Measurements from ENCODE around the gene LIPT1.
A peak's percentile ranks its signal among the peaks of the same experiment; 100 is the strongest.

The LIPT1 gene

DNA sequence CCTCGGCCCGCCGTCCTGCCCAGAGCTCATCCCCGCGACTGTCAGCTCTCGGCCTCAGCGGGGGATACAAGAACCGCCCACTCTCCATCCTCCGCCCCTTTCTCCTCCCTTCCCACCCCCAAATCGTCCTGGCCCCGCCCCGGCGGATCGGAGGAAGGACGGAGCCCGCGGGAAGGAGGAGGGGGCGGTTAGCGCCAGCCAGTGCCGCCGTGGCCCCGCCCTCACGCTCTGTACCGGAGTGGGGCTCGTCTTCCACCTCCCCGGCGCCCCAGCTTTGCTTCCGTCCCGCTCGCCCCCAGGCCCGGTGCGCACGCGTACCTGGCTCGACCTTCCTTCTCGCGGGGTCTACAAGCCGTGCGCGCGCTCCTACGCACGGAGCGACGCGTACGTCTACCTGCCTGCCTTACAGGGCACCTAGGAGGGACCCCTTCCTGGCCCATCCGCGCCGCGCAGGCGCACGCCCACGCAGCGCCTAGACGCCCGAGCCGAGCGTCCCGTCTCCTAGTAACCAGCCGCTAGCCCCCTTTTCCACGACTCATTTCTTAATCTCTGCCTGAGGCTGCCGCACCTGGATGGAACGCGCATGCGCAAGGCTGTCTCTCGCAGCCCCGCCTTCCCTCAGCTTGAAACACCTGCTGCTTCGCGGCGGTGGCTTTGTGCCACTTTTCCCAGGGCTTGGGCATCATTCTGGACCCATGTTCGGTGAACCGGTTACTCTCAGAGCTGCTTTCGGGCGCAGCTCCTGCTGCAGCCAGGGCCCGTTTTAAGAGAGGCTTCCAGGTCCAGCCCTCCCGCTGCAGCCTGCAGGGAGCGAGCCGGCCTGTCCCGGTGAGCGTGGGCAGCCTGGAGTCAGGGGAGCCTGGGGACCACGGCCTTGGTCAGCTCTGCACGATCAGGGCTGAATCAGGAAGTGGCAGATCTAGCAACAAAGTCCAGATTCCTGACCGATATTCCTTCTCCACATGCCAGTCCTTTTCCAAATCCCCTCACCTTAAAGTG is 13.4 kb upstream of the LIPT1 start, which contains the start of gene C2orf15:
C2orf15 (plus strand) TSS at position 598 of the 999 bp plus-strand sequence. CDS start 8,852 bp downstream, outside the sequence.
- H3K27ac ChIP-seq (ENCODE audit: low read length), result no peak within 1 kb of the TSS
- no peaks in the 10 kb centered on the region for H3K9me3 ChIP-seq (ENCODE audit: insufficient read depth, low read depth, low read length)

GRCh38 chr2:99150706-99151105 is 4.1 kb upstream of the LIPT1 start:
- Histone ChIP-seq H3K4me1 (ENCODE audit: insufficient read depth, low read length) (peaks cover 7% of the 10 kb centered on the region), H3K27me3 (ENCODE audit: insufficient read depth, low read length) (no peaks in the 10 kb centered on the region), H3K9ac (ENCODE audit: low read depth, low read length) (no peak overlapping the region), H3K9me3 (ENCODE audit: insufficient read depth, low read depth, low read length) (no peaks in the 10 kb centered on the region), H3K4me3 (ENCODE audit: low read length) (no peak overlapping the region), H3K36me3 (ENCODE audit: insufficient read depth, low read depth, low read length) (peaks cover 6% of the 10 kb centered on the region; the same call in 1 of the 2 replicates), H3K27ac (ENCODE audit: low read length) (no peak overlapping the region)

More for the DNA sequence above, 13.4 kb upstream of the LIPT1 start, which contains the start of gene C2orf15:
- Histone ChIP-seq H3K4me1 (ENCODE audit: insufficient read depth, low read length) (peaks cover 11% of the 10 kb centered on the region), H3K9ac (ENCODE audit: low read depth, low read length) (peak within 1 kb of the TSS; percentile 76; the same call in 1 of the 2 replicates), H3K4me3 (ENCODE audit: low read length) (peak within 1 kb of the TSS; percentile 90), H3K27me3 (ENCODE audit: insufficient read depth, low read length) (peaks cover 8% of the 10 kb centered on the region; the same call in 1 of the 2 replicates), H3K36me3 (ENCODE audit: insufficient read depth, low read depth, low read length) (no peaks in the 10 kb centered on the region)

GRCh38 chr2:99152199-99152895 is 2.4 kb upstream of the LIPT1 start:
- Histone ChIP-seq H3K9ac (ENCODE audit: low read depth, low read length) (no peak overlapping the region), H3K4me1 (ENCODE audit: insufficient read depth, low read length) (peaks cover 7% of the 10 kb centered on the region)

DNA sequence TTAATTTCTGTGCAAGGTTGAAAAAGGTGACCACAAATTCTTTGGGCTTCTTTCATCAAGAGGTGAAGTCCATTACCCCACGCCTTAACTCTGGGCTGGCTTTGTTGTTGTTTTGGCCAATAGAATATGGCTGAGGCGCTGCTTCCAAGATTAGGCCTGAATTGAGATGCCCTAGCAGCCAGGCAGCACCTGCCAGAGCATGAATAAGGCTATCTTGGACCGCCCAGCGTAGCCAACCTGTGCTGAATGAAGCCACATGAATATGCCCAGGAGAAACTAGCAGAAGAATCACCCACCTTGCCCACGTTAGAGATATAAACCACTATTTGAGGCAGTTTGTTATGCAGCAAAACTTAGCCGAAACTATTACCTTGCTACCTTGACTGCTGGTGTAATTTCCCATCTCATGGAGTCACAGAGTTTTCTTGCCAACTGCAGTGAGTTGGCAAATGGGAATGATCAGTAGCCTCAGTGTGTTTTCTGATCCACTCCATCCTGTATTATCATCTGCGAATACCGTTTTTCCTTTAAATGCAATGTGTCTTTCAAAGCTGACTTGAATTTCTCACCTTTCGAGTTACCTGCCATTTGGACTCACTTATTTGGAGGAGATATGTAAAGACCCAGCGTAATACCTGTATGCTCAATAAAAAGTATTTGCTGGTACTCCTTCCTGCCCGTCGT is 704 bp upstream of the LIPT1 start:
- peaks cover 7% of the 10 kb centered on the region for H3K4me1 ChIP-seq (ENCODE audit: insufficient read depth, low read length)

More at GRCh38 chr2:99152199-99152895, 2.4 kb upstream of the LIPT1 start:
- H3K36me3 ChIP-seq (ENCODE audit: insufficient read depth, low read depth, low read length), result peaks cover 16% of the 10 kb centered on the region
- H3K27ac ChIP-seq (ENCODE audit: low read length), result no peak overlapping the region
- no peaks in the 10 kb centered on the region for H3K27me3 ChIP-seq (ENCODE audit: insufficient read depth, low read length)
- H3K4me3 ChIP-seq (ENCODE audit: low read length), result no peak overlapping the region
- no peaks in the 10 kb centered on the region for H3K9me3 ChIP-seq (ENCODE audit: insufficient read depth, low read depth, low read length)

GRCh38 chr2:99156891-99157290 is 2.1 kb downstream of the LIPT1 start:
- no peaks in the 10 kb centered on the region for H3K27me3 ChIP-seq (ENCODE audit: insufficient read depth, low read length)
- H3K27ac ChIP-seq (ENCODE audit: low read length), result no peak overlapping the region
- H3K9me3 ChIP-seq (ENCODE audit: insufficient read depth, low read depth, low read length), result no peaks in the 10 kb centered on the region
- no peak overlapping the region for H3K4me3 ChIP-seq (ENCODE audit: low read length)
- peaks cover 32% of the 10 kb centered on the region for H3K36me3 ChIP-seq (ENCODE audit: insufficient read depth, low read depth, low read length)
- peaks cover 7% of the 10 kb centered on the region for H3K4me1 ChIP-seq (ENCODE audit: insufficient read depth, low read length)
- H3K9ac ChIP-seq (ENCODE audit: low read depth, low read length), result no peak overlapping the region

More for the DNA sequence above, 704 bp upstream of the LIPT1 start:
- Histone ChIP-seq H3K9me3 (ENCODE audit: insufficient read depth, low read depth, low read length) (no peaks in the 10 kb centered on the region), H3K9ac (ENCODE audit: low read depth, low read length) (peak overlapping the region; percentile 86), H3K36me3 (ENCODE audit: insufficient read depth, low read depth, low read length) (peaks cover 24% of the 10 kb centered on the region), H3K27ac (ENCODE audit: low read length) (peak overlapping the region; percentile 62), H3K27me3 (ENCODE audit: insufficient read depth, low read length) (no peaks in the 10 kb centered on the region), H3K4me3 (ENCODE audit: low read length) (peak overlapping the region; percentile 94)

- Histone ChIP-seq H3K27ac (ENCODE audit: low read length) (no peak overlapping the region), H3K4me3 (ENCODE audit: low read length) (no peak overlapping the region), H3K36me3 (ENCODE audit: insufficient read depth, low read depth, low read length) (peaks cover 40% of the 10 kb centered on the region), H3K9me3 (ENCODE audit: insufficient read depth, low read depth, low read length) (no peaks in the 10 kb centered on the region), H3K27me3 (ENCODE audit: insufficient read depth, low read length) (no peaks in the 10 kb centered on the region), H3K4me1 (ENCODE audit: insufficient read depth, low read length) (peaks cover 7% of the 10 kb centered on the region), H3K9ac (ENCODE audit: low read depth, low read length) (no peak overlapping the region)
Observed at GRCh38 chr2:99158599-99158998, 3.8 kb downstream of the LIPT1 start.

DNA sequence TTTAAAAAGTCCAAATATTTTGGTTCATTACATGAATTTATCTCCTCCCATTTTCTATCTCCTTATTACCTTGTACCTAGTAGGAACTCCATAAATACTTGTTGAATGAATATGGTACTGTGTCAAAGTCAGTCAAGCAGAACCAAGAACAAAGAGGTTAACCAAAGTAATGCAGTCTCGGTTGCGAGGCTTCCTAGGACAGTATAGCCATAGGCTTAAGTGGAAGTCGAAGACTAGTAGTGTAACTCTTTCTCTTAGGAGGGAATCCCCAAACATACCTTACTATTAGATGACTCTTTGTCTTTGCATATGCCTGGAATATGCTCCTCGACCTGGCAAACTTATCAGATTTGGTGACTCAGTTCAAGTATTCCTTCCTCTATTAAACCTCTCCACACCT is 4.8 kb downstream of the LIPT1 start:
- H3K9me3 ChIP-seq (ENCODE audit: insufficient read depth, low read depth, low read length), result no peaks in the 10 kb centered on the region
- no peak overlapping the region for H3K27ac ChIP-seq (ENCODE audit: low read length)
- no peaks in the 10 kb centered on the region for H3K27me3 ChIP-seq (ENCODE audit: insufficient read depth, low read length)
- no peaks in the 10 kb centered on the region; the same call in 1 of the 2 replicates for H3K4me1 ChIP-seq (ENCODE audit: insufficient read depth, low read length)
- no peak overlapping the region for H3K9ac ChIP-seq (ENCODE audit: low read depth, low read length)
- H3K4me3 ChIP-seq (ENCODE audit: low read length), result no peak overlapping the region
- peaks cover 40% of the 10 kb centered on the region for H3K36me3 ChIP-seq (ENCODE audit: insufficient read depth, low read depth, low read length)

GRCh38 chr2:99166218-99166617 is 11.5 kb downstream of the LIPT1 start:
- H3K27ac ChIP-seq (ENCODE audit: low read length), result no peak overlapping the region
- H3K4me1 ChIP-seq (ENCODE audit: insufficient read depth, low read length), result no peaks in the 10 kb centered on the region
- no peaks in the 10 kb centered on the region for H3K9me3 ChIP-seq (ENCODE audit: insufficient read depth, low read depth, low read length)
- H3K36me3 ChIP-seq (ENCODE audit: insufficient read depth, low read depth, low read length), result peaks cover 59% of the 10 kb centered on the region
- H3K27me3 ChIP-seq (ENCODE audit: insufficient read depth, low read length), result no peaks in the 10 kb centered on the region
- H3K9ac ChIP-seq (ENCODE audit: low read depth, low read length), result no peak overlapping the region
- no peak overlapping the region for H3K4me3 ChIP-seq (ENCODE audit: low read length)

- no peaks in the 10 kb centered on the region for H3K4me1 ChIP-seq (ENCODE audit: insufficient read depth, low read length)
- H3K36me3 ChIP-seq (ENCODE audit: insufficient read depth, low read depth, low read length), result peaks cover 68% of the 10 kb centered on the region
Observed at GRCh38 chr2:99169534-99169933, 14.8 kb downstream of the LIPT1 start.

GRCh38 chr2:99171377-99172140 is 16.8 kb downstream of the LIPT1 start:
- no peaks in the 10 kb centered on the region for H3K4me1 ChIP-seq (ENCODE audit: insufficient read depth, low read length)
- H3K36me3 ChIP-seq (ENCODE audit: insufficient read depth, low read depth, low read length), result peaks cover 58% of the 10 kb centered on the region
- H3K27ac ChIP-seq (ENCODE audit: low read length), result no peak overlapping the region
- H3K27me3 ChIP-seq (ENCODE audit: insufficient read depth, low read length), result no peaks in the 10 kb centered on the region
- no peaks in the 10 kb centered on the region for H3K9me3 ChIP-seq (ENCODE audit: insufficient read depth, low read depth, low read length)
- H3K9ac ChIP-seq (ENCODE audit: low read depth, low read length), result no peak overlapping the region
- no peak overlapping the region for H3K4me3 ChIP-seq (ENCODE audit: low read length)

More at GRCh38 chr2:99169534-99169933, 14.8 kb downstream of the LIPT1 start:
- no peaks in the 10 kb centered on the region for H3K27me3 ChIP-seq (ENCODE audit: insufficient read depth, low read length)
- H3K9ac ChIP-seq (ENCODE audit: low read depth, low read length), result no peak overlapping the region
- no peak overlapping the region for H3K4me3 ChIP-seq (ENCODE audit: low read length)
- H3K27ac ChIP-seq (ENCODE audit: low read length), result no peak overlapping the region
- H3K9me3 ChIP-seq (ENCODE audit: insufficient read depth, low read depth, low read length), result no peaks in the 10 kb centered on the region
